HepG2 (cell line): ENCODE results near the gene MYLK. TPM values are rescaled to one million over a fixed set of nuclear protein-coding genes. Genes with fewer than 3 reads are reported as not detected.
A peak's percentile ranks its signal among the peaks of the same experiment; 100 is the strongest.

ENCODE experiments used
- IKZF1 ChIP-seq: fragments of 450-650 bp; IDR thresholded peaks from 2 replicates; pipeline ENCODE4 v1.7.1; 2016
- JUN ChIP-seq: sonication (generic); formaldehyde crosslinking; IDR thresholded peaks from 2 replicates; pipeline ENCODE4 v1.4.0; 2020; ENCODE audit warnings: mild to moderate bottlenecking, missing genetic modification reagents
- MTA1 ChIP-seq: sonication (generic); formaldehyde crosslinking; IDR thresholded peaks from 2 replicates; pipeline ENCODE4 v1.4.0; 2020; ENCODE audit warnings: missing genetic modification reagents, mild to moderate bottlenecking, borderline replicate concordance
- NFIC ChIP-seq: IDR thresholded peaks from 2 replicates; pipeline ENCODE4 v1.6.1; 2012; ENCODE audit warnings: mild to moderate bottlenecking, low read length, inconsistent platforms
- SATB2 ChIP-seq: sonication (generic); formaldehyde crosslinking; IDR thresholded peaks from 2 replicates; pipeline ENCODE4 v1.5.0; 2020; ENCODE audit warnings: missing genetic modification reagents
- SIN3B ChIP-seq: fragments of 150-350 bp; IDR thresholded peaks from 2 replicates; pipeline ENCODE4 v1.6.1; 2014; ENCODE audit warnings: low read length
- ZFP36L2 ChIP-seq: sonication (generic); formaldehyde crosslinking; IDR thresholded peaks from 2 replicates; pipeline ENCODE4 v1.4.0; 2020; ENCODE audit warnings: missing genetic modification reagents
- ZNF138 ChIP-seq: sonication (generic); formaldehyde crosslinking; IDR thresholded peaks from 2 replicates; pipeline ENCODE4 v1.5.0; 2020; ENCODE audit warnings: mild to moderate bottlenecking, low read depth, missing genetic modification reagents
- ZNF207 ChIP-seq: fragments of 450-650 bp; IDR thresholded peaks from 2 replicates; pipeline ENCODE4 v1.6.1; 2016; ENCODE audit warnings: antibody characterized with exemption, borderline replicate concordance
- ZNF251 ChIP-seq: sonication (generic); formaldehyde crosslinking; IDR thresholded peaks from 2 replicates; pipeline ENCODE4 v1.9.0; 2021; ENCODE audit warnings: mild to moderate bottlenecking, missing genetic modification reagents
- ZNF350 ChIP-seq: sonication (generic); formaldehyde crosslinking; IDR thresholded peaks from 2 replicates; pipeline ENCODE4 v1.4.0; 2020; ENCODE audit warnings: mild to moderate bottlenecking, low read depth, missing genetic modification reagents, borderline replicate concordance
- ZNF367 ChIP-seq: sonication (generic); formaldehyde crosslinking; IDR thresholded peaks from 2 replicates; pipeline ENCODE4 v1.4.0; 2020; ENCODE audit warnings: missing genetic modification reagents, borderline replicate concordance
- ZNF558 ChIP-seq: sonication (generic); formaldehyde crosslinking; IDR thresholded peaks from 2 replicates; pipeline ENCODE4 v1.9.0; 2022; ENCODE audit warnings: mild to moderate bottlenecking, missing genetic modification reagents, borderline replicate concordance
- ZNF614 ChIP-seq: IDR thresholded peaks from 2 replicates; pipeline ENCODE4 v1.6.1; 2018; ENCODE audit warnings: missing biosample characterization, missing genetic modification reagents, inconsistent platforms, borderline replicate concordance
- polyA plus RNA-seq, 8 experiments: library from polyadenylated mRNA; depleted of rRNA in 3 of 8; stranded (reverse) in 7 of 8; unstranded in 1 of 8; fragments of >200 nt; fragmentation: Illumina TruSeq in 4 of 8; extraction: Trizol in 4 of 8; gene quantifications; 2 replicates each; pipeline versions ENCODE4 v1.2.1 to v1.2.3, GENCODE V29; 2011 to 2016; ENCODE audit warnings: low read depth in 4 of 8, missing spikeins in 1 of 8, mixed read lengths in 1 of 8; ENCODE audit not compliant: insufficient read depth in 1 of 8
- total RNA-seq, 5 experiments: library from RNA; depleted of rRNA; stranded (reverse); fragments of >200 nt; fragmentation: Illumina TruSeq; extraction: Trizol; gene quantifications; 2 replicates each; pipeline ENCODE4 v1.2.3, GENCODE V29; 2016; ENCODE audit warnings: low read depth in 1 of 5
- TF ChIP-seq, protein P1 (sequence below): IDR thresholded peaks from 2 replicates; pipeline ENCODE4 v1.6.1; 2012; ENCODE audit warnings: inconsistent platforms
- TF ChIP-seq, protein P2 (sequence below): sonication (generic); formaldehyde crosslinking; IDR thresholded peaks from 2 replicates; pipeline ENCODE4 v1.8.0; 2022; ENCODE audit warnings: mild to moderate bottlenecking, missing genetic modification reagents, borderline replicate concordance
- TF ChIP-seq, protein P3 (sequence below): sonication (generic); formaldehyde crosslinking; IDR thresholded peaks from 2 replicates; pipeline ENCODE4 v1.5.1; 2020; ENCODE audit warnings: missing genetic modification reagents, mild to moderate bottlenecking, borderline replicate concordance
- TF ChIP-seq, protein P4 (sequence below): sonication (generic); formaldehyde crosslinking; conservative IDR thresholded peaks from 2 replicates; pipeline ENCODE4 v1.4.0; 2020; ENCODE audit warnings: mild to moderate bottlenecking, missing genetic modification reagents, moderate library complexity
- TF ChIP-seq, protein P5 (sequence below): sonication (generic); formaldehyde crosslinking; IDR thresholded peaks from 2 replicates; pipeline ENCODE4 v1.8.1; 2022; ENCODE audit warnings: mild to moderate bottlenecking, missing genetic modification reagents
- TF ChIP-seq, protein P6 (sequence below): sonication (generic); formaldehyde crosslinking; IDR thresholded peaks from 2 replicates; pipeline ENCODE4 v1.5.0; 2020; ENCODE audit warnings: mild to moderate bottlenecking, missing genetic modification reagents

Gene MYLK
- total and polyA plus RNA-seq, 2 of the 13 experiments (the other 11 are each of a cell fraction or from before 2014, with no cell fraction given) = 10.6 to 34.9 TPM

DNA sequence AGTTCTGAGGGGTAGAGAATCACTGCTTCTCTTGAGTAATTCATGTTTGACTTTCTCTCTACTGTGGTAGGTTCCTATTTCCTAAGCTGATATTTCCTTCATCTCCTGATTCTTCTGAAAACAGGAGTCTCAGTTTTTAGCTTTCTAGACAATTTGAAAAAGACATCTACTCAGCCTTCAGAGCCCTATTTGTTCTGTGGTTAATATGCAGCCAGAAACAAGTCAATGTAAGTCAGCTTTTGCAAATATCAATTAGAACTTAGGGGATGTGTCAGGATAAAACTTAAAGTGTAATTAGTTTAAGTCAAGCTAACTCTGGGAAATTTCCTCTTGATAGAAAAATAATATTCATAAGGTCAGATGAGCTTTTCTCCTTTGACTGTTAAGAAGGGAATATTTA, 277.6 kb downstream of the MYLK start (continued):
- TF ChIP-seq MTA1 (CRISPR knock-in tag) (no peak), IKZF1 (no peak), ZNF251 (no peak), ZNF367 (CRISPR knock-in tag) (no peak), JUN (CRISPR knock-in tag) (no peak), ZNF207 (no peak), ZNF614 (no peak), ZNF558 (CRISPR knock-in tag) (no peak), SATB2 (CRISPR knock-in tag) (no peak), ZNF350 (CRISPR knock-in tag) (no peak), ZNF138 (CRISPR knock-in tag) (no peak), SIN3B (no peak), NFIC (peak; percentile 56; the same call in 1 of the 2 replicates), ZFP36L2 (CRISPR knock-in tag) (no peak)
- TF ChIP-seq, protein P1, sequence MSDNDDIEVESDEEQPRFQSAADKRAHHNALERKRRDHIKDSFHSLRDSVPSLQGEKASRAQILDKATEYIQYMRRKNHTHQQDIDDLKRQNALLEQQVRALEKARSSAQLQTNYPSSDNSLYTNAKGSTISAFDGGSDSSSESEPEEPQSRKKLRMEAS = no peak
- TF ChIP-seq, protein P2, sequence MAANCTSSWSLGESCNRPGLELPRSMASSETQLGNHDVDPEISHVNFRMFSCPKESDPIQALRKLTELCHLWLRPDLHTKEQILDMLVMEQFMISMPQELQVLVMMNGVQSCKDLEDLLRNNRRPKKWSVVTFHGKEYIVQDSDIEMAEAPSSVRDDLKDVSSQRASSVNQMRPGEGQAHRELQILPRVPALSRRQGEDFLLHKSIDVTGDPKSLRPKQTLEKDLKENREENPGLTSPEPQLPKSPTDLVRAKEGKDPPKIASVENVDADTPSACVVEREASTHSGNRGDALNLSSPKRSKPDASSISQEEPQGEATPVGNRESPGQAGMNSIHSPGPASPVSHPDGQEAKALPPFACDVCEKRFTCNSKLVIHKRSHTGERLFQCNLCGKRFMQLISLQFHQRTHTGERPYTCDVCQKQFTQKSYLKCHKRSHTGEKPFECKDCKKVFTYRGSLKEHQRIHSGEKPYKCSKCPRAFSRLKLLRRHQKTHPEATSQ (CRISPR knock-in tag) = no peak
- TF ChIP-seq, protein P3, sequence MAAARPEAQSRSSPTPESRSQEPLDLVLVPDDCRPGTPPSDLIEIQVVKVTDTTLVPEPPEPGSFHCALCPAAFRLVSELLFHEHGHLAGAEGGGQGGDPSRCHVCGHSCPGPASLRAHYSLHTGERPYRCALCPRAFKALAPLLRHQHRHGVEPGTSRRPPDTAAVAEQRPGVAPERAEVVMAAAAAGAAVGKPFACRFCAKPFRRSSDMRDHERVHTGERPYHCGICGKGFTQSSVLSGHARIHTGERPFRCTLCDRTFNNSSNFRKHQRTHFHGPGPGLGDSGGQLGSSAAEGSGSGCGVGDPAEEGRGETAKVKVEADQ (CRISPR knock-in tag) = no peak
- TF ChIP-seq, protein P4, sequence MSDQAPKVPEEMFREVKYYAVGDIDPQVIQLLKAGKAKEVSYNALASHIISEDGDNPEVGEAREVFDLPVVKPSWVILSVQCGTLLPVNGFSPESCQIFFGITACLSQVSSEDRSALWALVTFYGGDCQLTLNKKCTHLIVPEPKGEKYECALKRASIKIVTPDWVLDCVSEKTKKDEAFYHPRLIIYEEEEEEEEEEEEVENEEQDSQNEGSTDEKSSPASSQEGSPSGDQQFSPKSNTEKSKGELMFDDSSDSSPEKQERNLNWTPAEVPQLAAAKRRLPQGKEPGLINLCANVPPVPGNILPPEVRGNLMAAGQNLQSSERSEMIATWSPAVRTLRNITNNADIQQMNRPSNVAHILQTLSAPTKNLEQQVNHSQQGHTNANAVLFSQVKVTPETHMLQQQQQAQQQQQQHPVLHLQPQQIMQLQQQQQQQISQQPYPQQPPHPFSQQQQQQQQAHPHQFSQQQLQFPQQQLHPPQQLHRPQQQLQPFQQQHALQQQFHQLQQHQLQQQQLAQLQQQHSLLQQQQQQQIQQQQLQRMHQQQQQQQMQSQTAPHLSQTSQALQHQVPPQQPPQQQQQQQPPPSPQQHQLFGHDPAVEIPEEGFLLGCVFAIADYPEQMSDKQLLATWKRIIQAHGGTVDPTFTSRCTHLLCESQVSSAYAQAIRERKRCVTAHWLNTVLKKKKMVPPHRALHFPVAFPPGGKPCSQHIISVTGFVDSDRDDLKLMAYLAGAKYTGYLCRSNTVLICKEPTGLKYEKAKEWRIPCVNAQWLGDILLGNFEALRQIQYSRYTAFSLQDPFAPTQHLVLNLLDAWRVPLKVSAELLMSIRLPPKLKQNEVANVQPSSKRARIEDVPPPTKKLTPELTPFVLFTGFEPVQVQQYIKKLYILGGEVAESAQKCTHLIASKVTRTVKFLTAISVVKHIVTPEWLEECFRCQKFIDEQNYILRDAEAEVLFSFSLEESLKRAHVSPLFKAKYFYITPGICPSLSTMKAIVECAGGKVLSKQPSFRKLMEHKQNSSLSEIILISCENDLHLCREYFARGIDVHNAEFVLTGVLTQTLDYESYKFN (CRISPR knock-in tag) = peak; percentile 71
- TF ChIP-seq, protein P5, sequence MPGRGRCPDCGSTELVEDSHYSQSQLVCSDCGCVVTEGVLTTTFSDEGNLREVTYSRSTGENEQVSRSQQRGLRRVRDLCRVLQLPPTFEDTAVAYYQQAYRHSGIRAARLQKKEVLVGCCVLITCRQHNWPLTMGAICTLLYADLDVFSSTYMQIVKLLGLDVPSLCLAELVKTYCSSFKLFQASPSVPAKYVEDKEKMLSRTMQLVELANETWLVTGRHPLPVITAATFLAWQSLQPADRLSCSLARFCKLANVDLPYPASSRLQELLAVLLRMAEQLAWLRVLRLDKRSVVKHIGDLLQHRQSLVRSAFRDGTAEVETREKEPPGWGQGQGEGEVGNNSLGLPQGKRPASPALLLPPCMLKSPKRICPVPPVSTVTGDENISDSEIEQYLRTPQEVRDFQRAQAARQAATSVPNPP = no peak
- TF ChIP-seq, protein P6, sequence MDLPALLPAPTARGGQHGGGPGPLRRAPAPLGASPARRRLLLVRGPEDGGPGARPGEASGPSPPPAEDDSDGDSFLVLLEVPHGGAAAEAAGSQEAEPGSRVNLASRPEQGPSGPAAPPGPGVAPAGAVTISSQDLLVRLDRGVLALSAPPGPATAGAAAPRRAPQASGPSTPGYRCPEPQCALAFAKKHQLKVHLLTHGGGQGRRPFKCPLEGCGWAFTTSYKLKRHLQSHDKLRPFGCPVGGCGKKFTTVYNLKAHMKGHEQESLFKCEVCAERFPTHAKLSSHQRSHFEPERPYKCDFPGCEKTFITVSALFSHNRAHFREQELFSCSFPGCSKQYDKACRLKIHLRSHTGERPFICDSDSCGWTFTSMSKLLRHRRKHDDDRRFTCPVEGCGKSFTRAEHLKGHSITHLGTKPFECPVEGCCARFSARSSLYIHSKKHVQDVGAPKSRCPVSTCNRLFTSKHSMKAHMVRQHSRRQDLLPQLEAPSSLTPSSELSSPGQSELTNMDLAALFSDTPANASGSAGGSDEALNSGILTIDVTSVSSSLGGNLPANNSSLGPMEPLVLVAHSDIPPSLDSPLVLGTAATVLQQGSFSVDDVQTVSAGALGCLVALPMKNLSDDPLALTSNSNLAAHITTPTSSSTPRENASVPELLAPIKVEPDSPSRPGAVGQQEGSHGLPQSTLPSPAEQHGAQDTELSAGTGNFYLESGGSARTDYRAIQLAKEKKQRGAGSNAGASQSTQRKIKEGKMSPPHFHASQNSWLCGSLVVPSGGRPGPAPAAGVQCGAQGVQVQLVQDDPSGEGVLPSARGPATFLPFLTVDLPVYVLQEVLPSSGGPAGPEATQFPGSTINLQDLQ = no peak
